PC-9 (cell line): ENCODE data around the gene FARS2. TPM values are rescaled to one million over a fixed set of nuclear protein-coding genes. Genes with fewer than 3 reads are reported as not detected.

ENCODE experiments used
- BruUV-seq: library from RNA; stranded (reverse); fragments of 400-500 nt; replicated peaks from 2 replicates; lab custom pipeline; 2021; lab: Mats Ljungman, UMichigan
- CTCF ChIA-PET: fragments of 300-600 bp; sonication (Branson Sonifier 250); formaldehyde crosslinking; loops from one replicate; lab custom pipeline; 2022; ENCODE audit warnings: antibody characterized with exemption; lab: Charles Lee
- POLR2A ChIA-PET: fragments of 300-600 bp; sonication (Branson Sonifier 250); formaldehyde crosslinking; loops from one replicate; lab custom pipeline; 2022; ENCODE audit warnings: antibody characterized with exemption; ENCODE audit not compliant: unreplicated experiment; lab: Charles Lee
- DNase-seq, 2 experiments: peaks; one replicate each; pipeline versions ENCODE4 v3.0.0 to v3.0.0-alpha.2; 2015 to 2022; ENCODE audit warnings: mixed read lengths in 1 of 2
- H2AFZ ChIP-seq: fragments of 200-600 bp; sonication (generic); 2 replicates; pipeline ENCODE4 v1.8.1; 2017; ENCODE audit warnings: antibody characterized with exemption
- H3F3A ChIP-seq: fragments of 200-600 bp; sonication (generic); 2 replicates; pipeline ENCODE4 v1.8.1; 2017; ENCODE audit warnings: antibody characterized with exemption, mild to moderate bottlenecking, low read depth; ENCODE audit not compliant: insufficient read depth
- H3K27ac ChIP-seq: fragments of 200-600 bp; sonication (generic); 2 replicates; pipeline ENCODE4 v1.6.1; 2016; ENCODE audit warnings: mixed run types
- H3K27me3 ChIP-seq: fragments of 200-600 bp; sonication (generic); 2 replicates; pipeline ENCODE4 v1.6.1; 2016; ENCODE audit warnings: low read depth, mixed run types; ENCODE audit not compliant: insufficient read depth
- H3K36me3 ChIP-seq: fragments of 200-600 bp; sonication (generic); 2 replicates; pipeline ENCODE4 v1.6.1; 2016; ENCODE audit warnings: low read depth, mixed run types
- H3K4me1 ChIP-seq: fragments of 200-600 bp; sonication (generic); replicated peaks from 2 replicates; pipeline ENCODE4 v1.6.1; 2016; ENCODE audit warnings: mixed run types; ENCODE audit not compliant: insufficient read depth
- H3K4me2 ChIP-seq: fragments of 200-600 bp; sonication (generic); 2 replicates; pipeline ENCODE4 v1.6.1; 2017; ENCODE audit warnings: mixed run types
- H3K4me3 ChIP-seq: fragments of 200-600 bp; sonication (generic); 2 replicates; pipeline ENCODE4 v1.6.1; 2016; ENCODE audit warnings: mixed run types
- H3K79me2 ChIP-seq: fragments of 200-600 bp; sonication (generic); 2 replicates; pipeline ENCODE4 v1.6.1; 2017; ENCODE audit warnings: low read depth, mixed run types
- H3K9me2 ChIP-seq: fragments of 200-600 bp; sonication (generic); 2 replicates; pipeline ENCODE4 v1.8.1; 2017; ENCODE audit warnings: mild to moderate bottlenecking; ENCODE audit not compliant: insufficient read depth
- H3K9me3 ChIP-seq: fragments of 200-600 bp; sonication (generic); 2 replicates; pipeline ENCODE4 v1.8.1; 2016; ENCODE audit warnings: low read depth; ENCODE audit not compliant: insufficient read depth
- H4K20me1 ChIP-seq: fragments of 200-600 bp; sonication (generic); 2 replicates; pipeline ENCODE4 v1.8.1; 2017; ENCODE audit not compliant: insufficient read depth
- EZH2 ChIP-seq: fragments of 200-600 bp; sonication (generic); IDR thresholded peaks from 2 replicates; pipeline ENCODE4 v1.8.0; 2017; ENCODE audit warnings: antibody characterized with exemption, low read depth
- intact Hi-C: fragments of 100-400 bp; cut with micrococcal nuclease; formaldehyde crosslinking; loops from one replicate; pipeline ENCODE4 v1.10.0; 2022; ENCODE audit not compliant: unreplicated experiment
- total RNA-seq: library from RNA; stranded (reverse); gene quantifications from 2 replicates; pipeline ENCODE4 v1.2.3, GENCODE V29; 2021
- TF ChIP-seq, protein P1 (sequence below): fragments of 200-600 bp; sonication (generic); conservative IDR thresholded peaks from 2 replicates; pipeline ENCODE4 v1.6.1; 2017; ENCODE audit warnings: mixed run types, antibody characterized with exemption, mild to moderate bottlenecking, moderate library complexity

FARS2 gene
- total RNA-seq, 1 experiment from 2014 or later = 26.7 TPM

GRCh38 chr6:5746759-5747130, 485.4 kb downstream of the FARS2 start:
- H3K9me3 ChIP-seq = no peaks in the 10 kb centered on the region
- no peak overlapping the region for H3K4me2 ChIP-seq
- no peak overlapping the region for H3K4me3 ChIP-seq
- CTCF ChIA-PET = no interaction called here
- H4K20me1 ChIP-seq = no peaks in the 10 kb centered on the region
- no peak overlapping the region for H2AFZ ChIP-seq
- no peaks in the 10 kb centered on the region for H3F3A ChIP-seq
- H3K4me1 ChIP-seq = no peaks in the 10 kb centered on the region
- BruUV-seq = no TSS peak
- DNase-seq = no peak
- H3K36me3 ChIP-seq = no peaks in the 10 kb centered on the region
- no peaks in the 10 kb centered on the region for H3K9me2 ChIP-seq
- TF ChIP-seq, protein P1, sequence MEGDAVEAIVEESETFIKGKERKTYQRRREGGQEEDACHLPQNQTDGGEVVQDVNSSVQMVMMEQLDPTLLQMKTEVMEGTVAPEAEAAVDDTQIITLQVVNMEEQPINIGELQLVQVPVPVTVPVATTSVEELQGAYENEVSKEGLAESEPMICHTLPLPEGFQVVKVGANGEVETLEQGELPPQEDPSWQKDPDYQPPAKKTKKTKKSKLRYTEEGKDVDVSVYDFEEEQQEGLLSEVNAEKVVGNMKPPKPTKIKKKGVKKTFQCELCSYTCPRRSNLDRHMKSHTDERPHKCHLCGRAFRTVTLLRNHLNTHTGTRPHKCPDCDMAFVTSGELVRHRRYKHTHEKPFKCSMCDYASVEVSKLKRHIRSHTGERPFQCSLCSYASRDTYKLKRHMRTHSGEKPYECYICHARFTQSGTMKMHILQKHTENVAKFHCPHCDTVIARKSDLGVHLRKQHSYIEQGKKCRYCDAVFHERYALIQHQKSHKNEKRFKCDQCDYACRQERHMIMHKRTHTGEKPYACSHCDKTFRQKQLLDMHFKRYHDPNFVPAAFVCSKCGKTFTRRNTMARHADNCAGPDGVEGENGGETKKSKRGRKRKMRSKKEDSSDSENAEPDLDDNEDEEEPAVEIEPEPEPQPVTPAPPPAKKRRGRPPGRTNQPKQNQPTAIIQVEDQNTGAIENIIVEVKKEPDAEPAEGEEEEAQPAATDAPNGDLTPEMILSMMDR = no peak
- no peak for TF ChIP-seq EZH2
- POLR2A ChIA-PET = no interaction called here
- H3K27me3 ChIP-seq = no peaks in the 10 kb centered on the region
- no peak overlapping the region for H3K27ac ChIP-seq
- no peaks in the 10 kb centered on the region for H3K79me2 ChIP-seq
- intact Hi-C loops = no loop called here

DNA sequence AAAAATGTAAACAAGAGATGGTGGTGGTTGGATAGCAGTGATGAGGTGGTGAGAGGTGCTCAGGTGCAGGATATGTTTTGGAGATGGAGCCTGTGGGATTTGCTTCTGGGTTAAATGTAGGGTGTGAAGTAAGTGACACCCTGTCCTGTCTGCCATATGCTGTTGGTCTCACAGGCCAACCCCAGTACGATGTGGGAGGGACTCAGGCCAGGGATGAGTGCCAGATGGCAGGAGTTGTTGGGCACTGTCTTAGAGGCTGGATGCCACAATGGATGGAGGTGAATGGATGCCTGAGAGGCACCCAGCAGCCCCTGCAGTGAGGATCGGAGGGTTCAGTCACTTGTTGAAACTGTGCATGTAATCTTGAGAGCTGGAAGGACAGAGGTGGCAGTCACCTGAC, 486.1 kb downstream of the FARS2 start:
- Histone ChIP-seq H3K79me2 (no peaks in the 10 kb centered on the region), H3K27ac (no peak overlapping the region), H3K9me3 (no peaks in the 10 kb centered on the region), H3K27me3 (no peaks in the 10 kb centered on the region), H3K4me2 (no peak overlapping the region), H3K4me1 (no peaks in the 10 kb centered on the region), H3K9me2 (no peaks in the 10 kb centered on the region), H3K4me3 (no peak overlapping the region), H4K20me1 (no peaks in the 10 kb centered on the region), H3F3A (no peaks in the 10 kb centered on the region), H3K36me3 (no peaks in the 10 kb centered on the region), H2AFZ (no peak overlapping the region)
- TF ChIP-seq, protein P1 = no peak
- no peak for TF ChIP-seq EZH2
- POLR2A ChIA-PET = no interaction called here
- no TSS peak for BruUV-seq
- intact Hi-C loops = no loop called here
- DNase-seq = no peak
- CTCF ChIA-PET = no interaction called here

- Histone ChIP-seq H2AFZ (no peak overlapping the region), H3K4me1 (no peaks in the 10 kb centered on the region), H3K27me3 (no peaks in the 10 kb centered on the region), H3K36me3 (no peaks in the 10 kb centered on the region), H4K20me1 (no peaks in the 10 kb centered on the region), H3K9me3 (no peaks in the 10 kb centered on the region), H3K4me2 (no peak overlapping the region), H3K27ac (no peak overlapping the region), H3F3A (no peaks in the 10 kb centered on the region), H3K79me2 (no peaks in the 10 kb centered on the region), H3K4me3 (no peak overlapping the region), H3K9me2 (no peaks in the 10 kb centered on the region)
- POLR2A ChIA-PET = no interaction called here
- CTCF ChIA-PET = no interaction called here
- TF ChIP-seq, protein P1 = no peak
- TF ChIP-seq EZH2 = no peak
- no TSS peak for BruUV-seq
- DNase-seq = no peak
- intact Hi-C loops = no loop called here
Measured at GRCh38 chr6:5749016-5749650, 487.8 kb downstream of the FARS2 start.
